Osteoblast (primary cell): ENCODE data around the gene ALG3. TPM values are rescaled to one million over a fixed set of nuclear protein-coding genes. Genes with fewer than 3 reads are reported as not detected.

Experiments
- DNase-seq: peaks from one replicate; pipeline ENCODE4 v3.0.0; 2011; ENCODE audit warnings: low spot score, mixed read lengths; ENCODE audit not compliant: insufficient read length; ENCODE audit errors: missing footprints
- H2AFZ ChIP-seq: 2 replicates; pipeline ENCODE4 v1.6.0; 2011; ENCODE audit warnings: mild to moderate bottlenecking, low read length
- H3K27ac ChIP-seq: 2 replicates; pipeline ENCODE4 v1.5.1; 2011; ENCODE audit warnings: mild to moderate bottlenecking, low read depth, low read length, moderate library complexity
- H3K27me3 ChIP-seq: 2 replicates; pipeline ENCODE4 v1.6.0; 2012; ENCODE audit warnings: mild to moderate bottlenecking, control low read depth, inconsistent platforms, low read length, moderate library complexity; ENCODE audit not compliant: insufficient read depth
- H3K36me3 ChIP-seq: 2 replicates; pipeline ENCODE4 v1.5.1; 2011; ENCODE audit warnings: mild to moderate bottlenecking, low read length, control low read depth, moderate library complexity; ENCODE audit not compliant: insufficient read depth
- H3K4me1 ChIP-seq: 2 replicates; pipeline ENCODE4 v1.5.1; 2011; ENCODE audit warnings: mild to moderate bottlenecking, low read length, control low read depth, moderate library complexity; ENCODE audit not compliant: insufficient read depth
- H3K4me2 ChIP-seq: 2 replicates; pipeline ENCODE4 v1.6.0; 2011; ENCODE audit warnings: mild to moderate bottlenecking, low read length; ENCODE audit not compliant: insufficient read depth
- H3K4me3 ChIP-seq: fragments of 200-600 bp; sonication (generic); 3 replicates; pipeline ENCODE4 v1.5.1; 2012; ENCODE audit warnings: mild to moderate bottlenecking, low read length, inconsistent platforms; ENCODE audit not compliant: insufficient read depth
- H3K79me2 ChIP-seq: 2 replicates; pipeline ENCODE4 v1.6.0; 2012; ENCODE audit warnings: mild to moderate bottlenecking, low read length, control low read depth, inconsistent platforms; ENCODE audit not compliant: insufficient read depth
- H3K9me3 ChIP-seq: 2 replicates; pipeline ENCODE4 v1.5.1; 2011; ENCODE audit warnings: low read depth, low read length, control low read depth
- H4K20me1 ChIP-seq: 2 replicates; pipeline ENCODE4 v1.6.0; 2012; ENCODE audit warnings: mild to moderate bottlenecking, low read length, control low read depth; ENCODE audit not compliant: insufficient read depth
- CTCF ChIP-seq: IDR thresholded peaks from 2 replicates; pipeline ENCODE4 v1.5.1; 2011; ENCODE audit warnings: mild to moderate bottlenecking, low read depth, low read length, moderate library complexity; ENCODE audit errors: extremely low read depth
- small RNA-seq: library from RNA; depleted of rRNA; stranded (forward); fragments of <200 nt; gene quantifications from one replicate; pipeline ENCODE3, GENCODE V24; 2012
- total RNA-seq: library from RNA; depleted of rRNA; stranded (reverse); fragments of >200 nt; gene quantifications from 2 replicates; pipeline ENCODE4 v1.2.3, GENCODE V29; 2012

ALG3 gene
- total RNA-seq, 1 donor: 26.8 TPM

- H3K36me3 ChIP-seq: peaks cover 73% of the 10 kb centered on the region
Observed at GRCh38 chr3:184193991-184194539, 54.7 kb downstream of the ALG3 start.

GRCh38 chr3:184192889-184193288, 55.9 kb downstream of the ALG3 start:
- Histone ChIP-seq H3K36me3 (peaks cover 85% of the 10 kb centered on the region), H3K27ac (no peak overlapping the region), H3K4me1 (no peaks in the 10 kb centered on the region), H3K4me3 (no peak overlapping the region), H3K27me3 (no peaks in the 10 kb centered on the region), H3K9me3 (no peaks in the 10 kb centered on the region), H4K20me1 (peaks cover 24% of the 10 kb centered on the region), H2AFZ (no peak overlapping the region), H3K4me2 (no peak overlapping the region), H3K79me2 (peaks cover 31% of the 10 kb centered on the region)
- peak; percentile 44 for DNase-seq
- no peak for TF ChIP-seq CTCF

More at GRCh38 chr3:184193991-184194539, 54.7 kb downstream of the ALG3 start:
- Histone ChIP-seq H2AFZ (no peak overlapping the region), H3K27ac (no peak overlapping the region), H3K4me3 (no peak overlapping the region), H3K4me2 (no peak overlapping the region), H3K4me1 (no peaks in the 10 kb centered on the region), H3K79me2 (peaks cover 19% of the 10 kb centered on the region), H3K27me3 (no peaks in the 10 kb centered on the region), H4K20me1 (peaks cover 15% of the 10 kb centered on the region), H3K9me3 (no peaks in the 10 kb centered on the region)
- DNase-seq: no peak
- no peak for TF ChIP-seq CTCF

Small RNA genes within 50 kb of the gene (small RNA-seq; reads per million reads assigned to genes)
- not detected for gene MIR1224

Other genes with a start within 250 kb of the ALG3 start
- gene ABCC5, start 231.1 kb downstream of the ALG3 start, total RNA-seq: 18.0 and 19.2 TPM in 2 replicates
- gene HTR3D, start 217.2 kb downstream of the ALG3 start, total RNA-seq: not detected in 2 replicates
- gene HTR3C, start 195.9 kb downstream of the ALG3 start, total RNA-seq: not detected in 2 replicates
- gene HTR3E, start 151.9 kb downstream of the ALG3 start, total RNA-seq: not detected in 2 replicates
- gene EIF2B5, start 113.6 kb downstream of the ALG3 start, total RNA-seq: 19.4 and 22.1 TPM in 2 replicates
- gene DVL3, start 93.6 kb downstream of the ALG3 start, total RNA-seq: 51.6 and 60.4 TPM in 2 replicates
- gene AP2M1, start 74.1 kb downstream of the ALG3 start, total RNA-seq: 375 and 427 TPM in 2 replicates
- gene ABCF3, start 62.8 kb downstream of the ALG3 start, total RNA-seq: 44.8 and 46.7 TPM in 2 replicates
- not detected in 2 replicates for gene VWA5B2, start 19.4 kb downstream of the ALG3 start, total RNA-seq
- gene EEF1AKMT4, start 710 bp upstream of the ALG3 start, total RNA-seq: 2.7 and 3.3 TPM in 2 replicates
- gene CAMK2N2, start 12.6 kb upstream of the ALG3 start, total RNA-seq: not detected in 2 replicates
- gene ECE2, start 27.1 kb upstream of the ALG3 start, total RNA-seq: not detected in 2 replicates
- gene PSMD2, start 50.3 kb upstream of the ALG3 start, total RNA-seq: 259 and 301 TPM in 2 replicates
- gene EIF4G1, start 65.6 kb upstream of the ALG3 start, total RNA-seq: 215 and 245 TPM in 2 replicates
- gene FAM131A, start 88.6 kb upstream of the ALG3 start, total RNA-seq: 9.8 and 10.6 TPM in 2 replicates
- 3.2 and 4.3 TPM in 2 replicates for gene CLCN2, start 112.6 kb upstream of the ALG3 start, total RNA-seq
- 47.4 and 61.2 TPM in 2 replicates for gene POLR2H, start 112.7 kb upstream of the ALG3 start, total RNA-seq
- gene THPO, start 129.2 kb upstream of the ALG3 start, total RNA-seq: under 0.01 TPM in 1 of 2 replicates, not detected in the other
- 0.29 and 0.36 TPM in 2 replicates for gene CHRD, start 131.1 kb upstream of the ALG3 start, total RNA-seq